H1 (cell line): ENCODE data around the gene SEMA5B. TPM values are rescaled to one million over a fixed set of nuclear protein-coding genes. Genes with fewer than 3 reads are reported as not detected.

ENCODE experiments used
- CBX5 ChIP-seq: fragments of 300-800, 300-1000 bp; sonication (generic); IDR thresholded peaks from 2 replicates; pipeline ENCODE4 v1.7.1; 2016; ENCODE audit warnings: antibody characterized with exemption, low read length, low read depth
- EP300 ChIP-seq, 2 experiments: IDR thresholded peaks; 1 replicate in 1 of 2; 2 replicates in 1 of 2; pipeline ENCODE4 v1.6.1; 2011 to 2012; ENCODE audit warnings: low read depth in 2 of 2, low read length in 2 of 2, mild to moderate bottlenecking in 2 of 2, borderline replicate concordance in 1 of 2, inconsistent platforms in 1 of 2, moderate library complexity in 1 of 2
- FOSL1 ChIP-seq: IDR thresholded peaks from 2 replicates; pipeline ENCODE4 v1.6.1; 2011; ENCODE audit warnings: mild to moderate bottlenecking, low read depth, low read length, moderate library complexity; ENCODE audit not compliant: insufficient read depth
- KDM4A ChIP-seq: IDR thresholded peaks from one replicate; pipeline ENCODE4 v1.7.1; 2012; ENCODE audit warnings: low read depth, mild to moderate bottlenecking, moderate library complexity, low read length, inconsistent platforms; ENCODE audit not compliant: severe bottlenecking
- SIN3A ChIP-seq, 2 experiments: IDR thresholded peaks in 1 of 2; conservative IDR thresholded peaks in 1 of 2; 2 replicates each; pipeline ENCODE4 v1.6.1; 2011 to 2012; ENCODE audit warnings: low read length in 2 of 2, improper control_type of control experiment in 1 of 2, low read depth in 1 of 2, mild to moderate bottlenecking in 1 of 2
- TCF12 ChIP-seq: IDR thresholded peaks from 2 replicates; pipeline ENCODE4 v1.6.1; 2011; ENCODE audit warnings: low read depth, mild to moderate bottlenecking, low read length
- polyA plus RNA-seq, 7 experiments: library from polyadenylated mRNA; depleted of rRNA in 3 of 7; stranded (reverse) in 5 of 7; unstranded in 2 of 7; fragments of >200 nt in 5 of 7; fragments of 200-250 nt in 2 of 7; gene quantifications; 1 replicate in 5 of 7; 2 replicates in 1 of 7; 4 replicates in 1 of 7; pipeline versions ENCODE4 v1.2.1 to v1.2.3, GENCODE V29; 2011 to 2013; ENCODE audit warnings: missing spikeins in 2 of 7, mixed read lengths in 2 of 7
- total RNA-seq: library from RNA; stranded (reverse); fragmentation: NEBNext Ultra II Directional; extraction: Animal tissue kit (Norgen Biotek cat#: 25700); gene quantifications from 2 replicates; pipeline ENCODE4 v1.2.1, GENCODE V29; 2021

SEMA5B gene
- total and polyA plus RNA-seq, 2 of the 8 experiments (the other 6 are each of a cell fraction or from before 2014, with no cell fraction given), result 13.1 to 22.4 TPM

- TF ChIP-seq CBX5, result no peak
- no peak for TF ChIP-seq KDM4A
- TF ChIP-seq EP300 (IDR thresholded peaks at IDR 0.05; ENCODE audit: borderline replicate concordance in 1 of 2, low read depth in 2 of 2, low read length in 2 of 2), result no peak
- TF ChIP-seq FOSL1, result no peak
- peak; percentile 16 to 31; a peak in 2 of 4 replicates for TF ChIP-seq SIN3A (conservative IDR thresholded peaks at IDR 0.05 in 1 of 2, IDR thresholded peaks at IDR 0.05 in 1 of 2; ENCODE audit: low read depth in 1 of 2, low read length in 2 of 2)
- no peak for TF ChIP-seq TCF12
These were observed 768 bp upstream of the SEMA5B start (continued) for GRCh38 chr3:123028233-123028828.
